ENCODE measurements around the gene INPPL1.
"Not testable (repeated sequence)": the region's sequence is repeated elsewhere in the genome, so short reads cannot be mapped to it uniquely, and the experiment has no call there.

INPPL1 gene

GRCh38 chr11:72243173-72244059, 18.8 kb downstream of the INPPL1 start:
- DNase-seq (ENCODE audit: low read depth), result no peak

GRCh38 chr11:72244060-72244360, 19.4 kb downstream of the INPPL1 start, which contains the start of gene PHOX2A:
PHOX2A (minus strand) TSS chr11:72244176; CDS start chr11:72244004, 172 bp downstream.
- no peak for DNase-seq (ENCODE audit: low read depth)

- DNase-seq (ENCODE audit: low read depth), result no peak
These were observed 20.0 kb downstream of the INPPL1 start for GRCh38 chr11:72244361-72245262.

GRCh38 chr11:72245263-72245816, 20.8 kb downstream of the INPPL1 start:
- DNase-seq (ENCODE audit: low read depth), result no peak

GRCh38 chr11:72247584-72247983, 23.0 kb downstream of the INPPL1 start:
- DNase-seq (ENCODE audit: low read depth), result no peak

- no peak for DNase-seq (ENCODE audit: low read depth)
These were observed 25.4 kb downstream of the INPPL1 start for GRCh38 chr11:72249961-72250360.

- no peak for DNase-seq (ENCODE audit: low read depth)
These were observed 26.3 kb downstream of the INPPL1 start for GRCh38 chr11:72250661-72251464.

GRCh38 chr11:72251614-72252013, 27.0 kb downstream of the INPPL1 start:
- DNase-seq (ENCODE audit: low read depth), result no peak

- DNase-seq (ENCODE audit: low read depth), result no peak
These were observed 28.8 kb downstream of the INPPL1 start for GRCh38 chr11:72253392-72253791.

GRCh38 chr11:72254299-72254993, 29.9 kb downstream of the INPPL1 start:
- no peak for DNase-seq (ENCODE audit: low read depth)

GRCh38 chr11:72257570-72257969, 33.0 kb downstream of the INPPL1 start:
- peak; percentile 82 for DNase-seq (ENCODE audit: low read depth)

- no peak for DNase-seq (ENCODE audit: low read depth)
These were observed 34.9 kb downstream of the INPPL1 start for GRCh38 chr11:72259490-72259889.

- DNase-seq (ENCODE audit: low read depth), result no peak
These were observed 36.0 kb downstream of the INPPL1 start for GRCh38 chr11:72260574-72260973.

GRCh38 chr11:72263361-72263760, 38.8 kb downstream of the INPPL1 start:
- peak; percentile 71 for DNase-seq (ENCODE audit: low read depth)

- no peak for DNase-seq (ENCODE audit: low read depth)
These were observed 41.4 kb downstream of the INPPL1 start for GRCh38 chr11:72265951-72266350.

- DNase-seq (ENCODE audit: low read depth), result not testable (repeated sequence)
These were observed 42.4 kb downstream of the INPPL1 start for GRCh38 chr11:72266960-72267359.

- DNase-seq (ENCODE audit: low read depth), result no peak
These were observed 43.5 kb downstream of the INPPL1 start for GRCh38 chr11:72267956-72268617.

GRCh38 chr11:72271980-72272379, 47.4 kb downstream of the INPPL1 start:
- DNase-seq (ENCODE audit: low read depth), result no peak

GRCh38 chr11:72274435-72274834, 49.9 kb downstream of the INPPL1 start:
- DNase-seq (ENCODE audit: low read depth), result no peak

- peak; percentile 80 for DNase-seq (ENCODE audit: low read depth)
These were observed 54.3 kb downstream of the INPPL1 start for GRCh38 chr11:72278905-72279304.

- DNase-seq (ENCODE audit: low read depth), result no peak
These were observed 55.5 kb downstream of the INPPL1 start for GRCh38 chr11:72280037-72280436.

All from EH (cell line).